ENCODE data around the gene RGCC.

- TF ChIP-seq, protein P1, sequence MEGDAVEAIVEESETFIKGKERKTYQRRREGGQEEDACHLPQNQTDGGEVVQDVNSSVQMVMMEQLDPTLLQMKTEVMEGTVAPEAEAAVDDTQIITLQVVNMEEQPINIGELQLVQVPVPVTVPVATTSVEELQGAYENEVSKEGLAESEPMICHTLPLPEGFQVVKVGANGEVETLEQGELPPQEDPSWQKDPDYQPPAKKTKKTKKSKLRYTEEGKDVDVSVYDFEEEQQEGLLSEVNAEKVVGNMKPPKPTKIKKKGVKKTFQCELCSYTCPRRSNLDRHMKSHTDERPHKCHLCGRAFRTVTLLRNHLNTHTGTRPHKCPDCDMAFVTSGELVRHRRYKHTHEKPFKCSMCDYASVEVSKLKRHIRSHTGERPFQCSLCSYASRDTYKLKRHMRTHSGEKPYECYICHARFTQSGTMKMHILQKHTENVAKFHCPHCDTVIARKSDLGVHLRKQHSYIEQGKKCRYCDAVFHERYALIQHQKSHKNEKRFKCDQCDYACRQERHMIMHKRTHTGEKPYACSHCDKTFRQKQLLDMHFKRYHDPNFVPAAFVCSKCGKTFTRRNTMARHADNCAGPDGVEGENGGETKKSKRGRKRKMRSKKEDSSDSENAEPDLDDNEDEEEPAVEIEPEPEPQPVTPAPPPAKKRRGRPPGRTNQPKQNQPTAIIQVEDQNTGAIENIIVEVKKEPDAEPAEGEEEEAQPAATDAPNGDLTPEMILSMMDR (tag by site-specific recombination; IDR thresholded peaks at IDR 0.05), result no peak
- no peak for TF ChIP-seq KLF9 (tag by site-specific recombination; IDR thresholded peaks at IDR 0.05; ENCODE audit: low read depth)
- TF ChIP-seq, protein P2, sequence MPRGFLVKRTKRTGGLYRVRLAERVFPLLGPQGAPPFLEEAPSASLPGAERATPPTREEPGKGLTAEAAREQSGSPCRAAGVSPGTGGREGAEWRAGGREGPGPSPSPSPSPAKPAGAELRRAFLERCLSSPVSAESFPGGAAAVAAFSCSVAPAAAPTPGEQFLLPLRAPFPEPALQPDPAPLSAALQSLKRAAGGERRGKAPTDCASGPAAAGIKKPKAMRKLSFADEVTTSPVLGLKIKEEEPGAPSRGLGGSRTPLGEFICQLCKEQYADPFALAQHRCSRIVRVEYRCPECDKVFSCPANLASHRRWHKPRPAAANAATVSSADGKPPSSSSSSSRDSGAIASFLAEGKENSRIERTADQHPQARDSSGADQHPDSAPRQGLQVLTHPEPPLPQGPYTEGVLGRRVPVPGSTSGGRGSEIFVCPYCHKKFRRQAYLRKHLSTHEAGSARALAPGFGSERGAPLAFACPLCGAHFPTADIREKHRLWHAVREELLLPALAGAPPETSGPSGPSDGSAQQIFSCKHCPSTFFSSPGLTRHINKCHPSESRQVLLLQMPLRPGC (tag by site-specific recombination; IDR thresholded peaks at IDR 0.05), result no peak
- TF ChIP-seq MYNN (tag by site-specific recombination; IDR thresholded peaks at IDR 0.05; ENCODE audit: borderline replicate concordance), result no peak
- TF ChIP-seq REST (tag by site-specific recombination; IDR thresholded peaks at IDR 0.05), result no peak
- no peak for TF ChIP-seq TCF7L2 (IDR thresholded peaks at IDR 0.05; ENCODE audit: borderline replicate concordance, low read depth, low read length)
- TF ChIP-seq ZNF670 (tag by site-specific recombination; IDR thresholded peaks at IDR 0.05; ENCODE audit: low read depth), result no peak
- TF ChIP-seq ZSCAN16 (tag by site-specific recombination; IDR thresholded peaks at IDR 0.05), result no peak
- no peak for TF ChIP-seq PRDM6 (tag by site-specific recombination; IDR thresholded peaks at IDR 0.05)
Observed at GRCh38 chr13:41458761-41459431, 1.5 kb downstream of the RGCC start.

Measured in HEK293 (cell line).